K562 (cell line): Measurements from ENCODE around the gene SYNGR3. TPM values are rescaled to one million over a fixed set of nuclear protein-coding genes. Genes with fewer than 3 reads are reported as not detected.

Experiments used
- ARID3B ChIP-seq: fragments of 250-450 bp; sonication (Bioruptor Pico); IDR thresholded peaks from 2 replicates; pipeline ENCODE4 v1.4.0; 2020; ENCODE audit warnings: borderline replicate concordance
- CEBPG ChIP-seq, 3 experiments: fragments of 200-800 bp in 1 of 3; sonication (Bioruptor generic) in 1 of 3; sonication (generic) in 1 of 3; formaldehyde crosslinking in 1 of 3; IDR thresholded peaks in 2 of 3; conservative IDR thresholded peaks in 1 of 3; 2 replicates each; pipeline versions ENCODE4 v1.6.1 to v1.8.0; 2016 to 2022; ENCODE audit warnings: missing compliant biosample characterization in 2 of 3, missing genetic modification characterization in 2 of 3, mild to moderate bottlenecking in 1 of 3, missing genetic modification reagents in 1 of 3
- EGR1 ChIP-seq: fragments of 450-650 bp; conservative IDR thresholded peaks from 2 replicates; pipeline ENCODE4 v1.6.1; 2017; ENCODE audit warnings: mild to moderate bottlenecking
- FOXJ3 ChIP-seq: sonication (generic); formaldehyde crosslinking; IDR thresholded peaks from 2 replicates; pipeline ENCODE4 v1.4.0; 2020; ENCODE audit warnings: mild to moderate bottlenecking, missing genetic modification reagents
- FOXP1 ChIP-seq: sonication (generic); formaldehyde crosslinking; IDR thresholded peaks from 2 replicates; pipeline ENCODE4 v1.8.0; 2022; ENCODE audit warnings: mild to moderate bottlenecking, missing genetic modification reagents
- HDAC6 ChIP-seq: IDR thresholded peaks from 2 replicates; pipeline ENCODE4 v1.6.1; 2012; ENCODE audit warnings: low read depth, mild to moderate bottlenecking, control low read depth, inconsistent platforms, low read length, moderate library complexity
- KDM5B ChIP-seq: fragments of 200-600 bp; sonication (generic); IDR thresholded peaks from 2 replicates; pipeline ENCODE4 v1.6.1; 2012; ENCODE audit warnings: low read depth, mild to moderate bottlenecking, moderate library complexity, low read length, control low read depth, inconsistent platforms; ENCODE audit not compliant: insufficient replicate concordance
- MBD2 ChIP-seq: sonication (generic); IDR thresholded peaks from 2 replicates; pipeline ENCODE4 v1.6.1; 2016; ENCODE audit warnings: low read depth, borderline replicate concordance
- NCOA6 ChIP-seq: fragments of 450-650 bp; IDR thresholded peaks from 2 replicates; pipeline ENCODE4 v1.6.1; 2017; ENCODE audit warnings: mild to moderate bottlenecking
- PCBP1 ChIP-seq: fragments of 200-400 bp; formaldehyde crosslinking; IDR thresholded peaks from 2 replicates; pipeline ENCODE4 v1.6.1; 2018; ENCODE audit warnings: mild to moderate bottlenecking, low read depth, low read length; ENCODE audit not compliant: poor library complexity, severe bottlenecking
- SMAD4 ChIP-seq: fragments of 250-450 bp; sonication (Bioruptor Pico); conservative IDR thresholded peaks from 2 replicates; pipeline ENCODE4 v1.8.0; 2021; ENCODE audit warnings: inconsistent platforms, mild to moderate bottlenecking, moderate library complexity
- SRSF1 ChIP-seq: fragments of 200-400 bp; formaldehyde crosslinking; IDR thresholded peaks from 2 replicates; pipeline ENCODE4 v1.6.1; 2017; ENCODE audit warnings: mild to moderate bottlenecking, low read depth, low read length, moderate library complexity
- SUPT5H ChIP-seq: fragments of 450-650 bp; IDR thresholded peaks from 2 replicates; pipeline ENCODE4 v1.6.1; 2016
- ZNF175 ChIP-seq: fragments of 200-800 bp; sonication (Bioruptor generic); IDR thresholded peaks from 2 replicates; pipeline ENCODE4 v1.6.1; 2016; ENCODE audit warnings: low read depth, mild to moderate bottlenecking, missing genetic modification characterization, missing compliant biosample characterization
- ZNF318 ChIP-seq, 2 experiments: fragments of 450-650 bp; IDR thresholded peaks; 2 replicates each; pipeline ENCODE4 v1.6.1; 2016; ENCODE audit warnings: mild to moderate bottlenecking in 2 of 2, borderline replicate concordance in 1 of 2, low read depth in 1 of 2, moderate library complexity in 1 of 2
- ZNF764 ChIP-seq: fragments of 250-450 bp; sonication (Bioruptor Pico); IDR thresholded peaks from 2 replicates; pipeline ENCODE4 v1.4.0; 2020; ENCODE audit warnings: low read depth, mild to moderate bottlenecking, moderate library complexity
- polyA plus RNA-seq, 8 experiments: library from polyadenylated mRNA; depleted of rRNA in 4 of 8; stranded (reverse) in 5 of 8; unstranded in 3 of 8; fragments of >200 nt; fragmentation: Nextera tagmentation in 2 of 8; fragmentation: Illumina TruSeq in 1 of 8; extraction: Ambion mirVana in 2 of 8; extraction: Trizol in 1 of 8; gene quantifications; 2 replicates each; pipeline versions ENCODE4 v1.2.1 to v1.2.3, GENCODE V29; 2011 to 2014; ENCODE audit warnings: inconsistent platforms in 1 of 8, missing spikeins in 1 of 8
- total RNA-seq, 7 experiments: library from RNA; depleted of rRNA in 6 of 7; stranded (reverse); fragments of >200 nt in 6 of 7; fragmentation: Illumina TruSeq in 2 of 7; extraction: Trizol in 2 of 7; gene quantifications; 2 replicates each; pipeline versions ENCODE4 v1.2.1 to v1.2.3, GENCODE V29; 2011 to 2021; ENCODE audit warnings: low replicate concordance in 1 of 7

SYNGR3 gene
- total and polyA plus RNA-seq, 9 of the 15 experiments (the other 6 are each of a cell fraction or from before 2014, with no cell fraction given), result 3.7 to 69.2 (median 36.3) TPM

GRCh38 chr16:2019921-2020831 is 30.4 kb downstream of the SYNGR3 start (continued):
- TF ChIP-seq CEBPG (CRISPR knock-in tag; IDR thresholded peaks at IDR 0.05) (no peak), CEBPG (tag; conservative IDR thresholded peaks at IDR 0.05 in 1 of 2, IDR thresholded peaks at IDR 0.05 in 1 of 2) (no peak), HDAC6 (0 out of 2 replicates have a peak, but pooled peaks have one; percentile 3), EGR1 (peak; percentile 62), FOXJ3 (CRISPR knock-in tag) (no peak), FOXP1 (CRISPR knock-in tag) (no peak), MBD2 (no peak), SRSF1 (no peak), ZNF318 (IDR thresholded peaks at IDR 0.05; ENCODE audit: borderline replicate concordance in 1 of 2, low read depth in 1 of 2) (no peak), ARID3B (CRISPR knock-in tag) (no peak), KDM5B (no peak), NCOA6 (no peak), SUPT5H (no peak), ZNF764 (CRISPR knock-in tag) (no peak), SMAD4 (no peak), PCBP1 (peak; percentile 58), ZNF175 (no peak)
